ENCODE measurements around the gene UMAD1.

UMAD1 gene

GRCh38 chr7:7720193-7720592 lies 79.6 kb downstream of the UMAD1 start:
- FAIRE-seq (no peak), DNase-seq (ENCODE audit: low spot score) (no peak)

DNA sequence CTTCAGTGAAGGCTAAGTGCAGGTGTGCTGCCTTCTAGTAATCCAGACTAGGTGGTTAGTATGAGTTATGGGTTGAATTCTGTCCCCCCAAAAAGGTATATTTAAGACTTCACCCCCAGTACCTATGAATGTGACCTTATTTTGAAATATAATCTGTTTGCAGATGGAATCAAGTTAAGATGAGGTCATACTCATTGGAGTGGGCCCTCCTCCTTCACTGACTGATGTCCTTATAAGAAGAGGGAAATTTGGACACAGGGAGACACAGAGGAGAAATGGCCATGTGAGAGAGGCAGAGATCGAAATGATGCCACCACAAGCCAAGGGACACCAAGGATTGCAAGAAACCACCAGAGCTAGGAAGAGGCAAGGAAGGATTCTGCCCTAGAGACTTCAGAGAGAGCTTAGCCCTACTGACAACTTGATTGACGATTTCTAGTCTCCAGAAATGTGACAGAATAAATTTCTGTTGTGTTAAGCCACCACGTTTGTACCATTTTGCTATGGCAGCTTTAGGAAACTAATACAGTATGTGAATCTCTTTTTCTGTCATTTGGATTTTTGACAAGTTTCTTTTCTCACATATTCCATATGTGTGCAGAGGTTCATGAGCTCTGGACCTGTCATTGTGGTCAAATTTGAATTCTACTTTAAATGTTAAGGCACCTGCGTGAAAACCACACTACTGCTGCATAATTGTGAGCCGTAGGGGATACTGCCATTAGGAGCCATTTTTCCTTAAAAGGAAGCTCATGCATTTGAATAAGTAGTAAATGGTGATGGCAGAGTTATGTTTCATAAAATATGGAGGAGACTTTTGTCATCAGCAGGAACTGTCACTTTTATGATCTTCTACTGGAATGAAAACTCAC lies 80.4 kb downstream of the UMAD1 start:
- FAIRE-seq = no peak
- no peak for DNase-seq (ENCODE audit: low spot score)

DNA sequence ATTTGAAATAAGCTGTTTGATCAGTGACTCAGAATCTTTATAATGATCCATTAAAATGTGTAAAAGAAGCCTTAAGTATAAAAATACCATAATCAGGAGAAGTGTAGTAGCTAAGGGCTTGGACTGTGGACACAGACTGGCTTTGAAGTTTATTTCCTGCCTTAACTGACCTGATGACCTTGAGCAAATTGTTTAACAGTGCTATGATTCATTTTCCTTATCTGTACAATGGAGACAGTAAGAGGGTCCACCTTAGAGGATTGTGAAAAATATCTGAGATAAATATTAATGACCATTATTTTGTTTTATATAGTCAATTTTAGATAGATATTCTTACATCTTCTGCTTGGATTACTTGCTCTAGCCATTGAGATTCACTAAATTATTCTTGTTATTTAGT lies 91.2 kb downstream of the UMAD1 start:
- FAIRE-seq = no peak
- DNase-seq (ENCODE audit: low spot score) = no peak

DNA sequence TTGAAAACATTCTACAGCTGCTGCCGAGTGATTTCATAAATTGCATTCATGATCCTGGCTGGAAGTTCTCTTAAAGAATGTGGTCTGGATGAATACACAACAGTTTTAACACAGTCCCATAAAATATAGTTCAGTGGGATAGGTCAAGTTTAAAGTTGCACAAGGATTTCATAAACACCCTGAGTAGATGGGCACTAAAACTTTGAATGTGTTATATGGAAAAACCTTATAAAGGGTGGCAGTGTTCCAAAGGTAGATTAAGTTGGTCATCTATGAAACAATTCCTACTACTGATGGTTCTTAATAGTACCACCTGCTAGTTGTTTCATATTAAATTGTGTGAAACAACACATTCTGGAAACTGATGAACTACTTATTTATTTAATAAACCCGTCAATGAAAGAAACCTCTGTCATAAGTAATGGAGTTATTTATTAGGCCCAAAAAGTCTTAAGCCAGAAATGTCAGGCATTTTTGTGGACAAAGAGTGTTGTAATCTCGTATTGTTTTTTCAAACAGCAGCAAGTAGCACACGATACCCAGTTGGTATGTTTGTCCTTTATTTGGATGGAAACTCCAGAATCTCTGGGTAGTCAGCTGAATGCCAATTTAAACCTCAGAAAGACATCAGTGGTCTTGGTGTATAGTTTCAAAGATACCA lies 92.2 kb downstream of the UMAD1 start:
- FAIRE-seq = no peak
- no peak for DNase-seq (ENCODE audit: low spot score)

DNA sequence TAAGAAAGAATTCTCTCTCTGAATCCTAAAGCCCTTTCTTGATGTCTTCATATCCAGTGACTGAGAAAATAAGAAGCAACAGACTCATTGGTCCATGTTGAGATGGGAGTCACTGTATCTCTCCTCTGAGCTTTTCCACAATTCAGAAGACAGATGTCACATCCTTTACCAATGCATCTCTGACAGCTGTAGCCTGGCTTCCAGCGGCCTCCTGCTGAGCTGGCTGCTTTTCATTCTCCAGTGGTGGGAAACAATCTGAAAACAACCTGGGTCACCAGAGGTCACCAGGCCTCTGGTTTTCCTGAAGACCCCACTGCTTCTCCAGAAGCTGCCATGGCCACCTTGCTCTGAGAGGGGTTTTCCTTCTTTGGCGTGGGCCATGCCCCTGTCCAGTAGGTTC lies 96.1 kb downstream of the UMAD1 start:
- FAIRE-seq (no peak), DNase-seq (ENCODE audit: low spot score) (no peak)

- FAIRE-seq = no peak
These were observed 97.1 kb downstream of the UMAD1 start for GRCh38 chr7:7737674-7738073.

GRCh38 chr7:7738177-7738576 lies 97.6 kb downstream of the UMAD1 start:
- FAIRE-seq = no peak
- no peak for DNase-seq (ENCODE audit: low spot score)

More at GRCh38 chr7:7737674-7738073, 97.1 kb downstream of the UMAD1 start:
- DNase-seq (ENCODE audit: low spot score) = no peak

DNA sequence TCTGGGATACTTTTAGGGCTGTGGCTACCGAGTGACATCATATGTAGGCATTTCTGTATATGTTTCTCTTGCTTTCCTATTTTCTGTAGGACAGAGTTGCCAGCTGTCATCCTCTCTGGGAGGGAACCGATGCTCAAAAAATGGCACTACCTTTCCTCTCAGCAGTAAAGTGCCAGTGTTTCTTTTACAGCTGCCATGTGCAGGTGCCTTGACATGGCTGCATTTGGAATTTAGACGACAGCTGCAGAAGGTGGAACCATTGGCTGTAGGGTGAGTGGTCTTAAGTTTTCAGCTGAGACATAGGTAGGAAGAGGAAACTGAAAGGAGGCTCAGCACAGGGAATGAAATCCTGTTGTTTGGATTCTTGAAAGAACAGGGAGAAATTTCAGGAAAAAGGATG lies 98.1 kb downstream of the UMAD1 start:
- DNase-seq (ENCODE audit: low spot score) = no peak
- FAIRE-seq = no peak

GRCh38 chr7:7739204-7740036 lies 98.9 kb downstream of the UMAD1 start:
- DNase-seq (ENCODE audit: low spot score) = no peak
- FAIRE-seq = no peak

GRCh38 chr7:7740037-7740355 lies 99.4 kb downstream of the UMAD1 start:
- DNase-seq (ENCODE audit: low spot score) (no peak), FAIRE-seq (no peak)

DNA sequence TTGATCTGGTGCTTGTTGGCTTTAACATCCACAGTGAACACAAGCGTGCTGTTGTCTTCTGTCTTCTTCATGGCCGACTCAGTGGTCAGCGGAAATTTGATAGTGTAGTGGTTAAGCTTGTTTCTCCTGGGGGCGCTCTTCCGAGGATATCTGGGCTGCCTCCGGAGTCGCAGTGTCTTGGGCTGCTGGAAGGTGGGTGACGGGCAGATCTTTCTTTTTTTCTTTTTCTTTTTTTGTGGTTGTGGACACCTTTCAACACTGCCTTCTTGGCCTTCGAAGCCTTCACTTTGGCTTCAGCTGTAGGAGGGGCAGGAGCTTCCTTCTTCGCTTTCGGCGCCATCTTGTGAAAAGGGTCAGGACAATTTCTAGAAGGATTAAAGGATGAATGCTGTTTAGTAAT lies 101.7 kb downstream of the UMAD1 start:
- no peak for FAIRE-seq
- no peak for DNase-seq (ENCODE audit: low spot score)

GRCh38 chr7:7745258-7745657 lies 104.7 kb downstream of the UMAD1 start:
- DNase-seq (ENCODE audit: low spot score) = no peak
- FAIRE-seq = no peak

- no peak for FAIRE-seq
These were observed 105.4 kb downstream of the UMAD1 start for GRCh38 chr7:7745966-7746365.

GRCh38 chr7:7746458-7746857 lies 105.9 kb downstream of the UMAD1 start:
- no peak for DNase-seq (ENCODE audit: low spot score)
- no peak for FAIRE-seq

More at GRCh38 chr7:7745966-7746365, 105.4 kb downstream of the UMAD1 start:
- DNase-seq (ENCODE audit: low spot score) = no peak

- DNase-seq (ENCODE audit: low spot score) (no peak), FAIRE-seq (no peak)
These were observed 110.2 kb downstream of the UMAD1 start for GRCh38 chr7:7750571-7751242.

DNA sequence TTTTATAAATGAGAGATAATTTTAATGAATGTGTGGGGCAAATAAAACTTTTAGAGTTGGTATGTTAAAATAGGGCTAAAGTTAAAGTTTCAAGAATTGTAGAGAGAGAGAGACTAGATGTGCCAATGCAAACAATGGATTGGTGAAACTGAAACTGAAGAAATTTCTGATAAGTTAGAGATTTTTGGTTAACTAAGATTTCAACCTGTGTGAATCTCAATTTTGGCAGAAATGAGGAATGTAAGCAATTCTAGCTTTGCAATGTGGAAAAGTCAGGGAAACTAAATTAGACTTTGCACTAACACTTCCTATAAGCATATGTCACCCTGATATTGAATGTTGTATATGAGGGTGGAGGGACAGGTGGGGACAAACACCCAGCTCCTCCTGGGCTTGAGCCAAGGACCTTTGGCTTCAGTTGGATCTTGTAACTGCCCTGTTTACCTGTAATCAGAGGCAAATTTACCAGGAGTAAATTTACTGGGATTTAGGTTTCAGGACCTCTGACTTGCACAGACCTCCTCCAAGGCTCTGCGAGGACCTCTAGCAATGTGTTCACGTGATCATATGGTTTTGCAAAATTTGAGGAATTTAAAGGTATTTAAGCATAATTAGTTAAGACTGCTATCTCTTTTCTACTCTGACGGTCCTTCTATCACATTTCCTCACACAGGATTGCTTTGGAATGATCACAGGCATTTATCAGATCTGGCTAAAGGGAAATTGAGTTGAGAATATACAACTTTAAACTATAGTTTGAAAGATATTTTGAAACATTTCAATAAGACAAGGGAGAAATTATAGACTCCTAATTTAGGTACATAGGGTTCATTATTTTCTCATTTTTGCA lies 110.9 kb downstream of the UMAD1 start:
- no peak for FAIRE-seq
- no peak for DNase-seq (ENCODE audit: low spot score)

- FAIRE-seq (no peak), DNase-seq (ENCODE audit: low spot score) (no peak)
These were observed 116.0 kb downstream of the UMAD1 start for GRCh38 chr7:7756577-7756976.

DNA sequence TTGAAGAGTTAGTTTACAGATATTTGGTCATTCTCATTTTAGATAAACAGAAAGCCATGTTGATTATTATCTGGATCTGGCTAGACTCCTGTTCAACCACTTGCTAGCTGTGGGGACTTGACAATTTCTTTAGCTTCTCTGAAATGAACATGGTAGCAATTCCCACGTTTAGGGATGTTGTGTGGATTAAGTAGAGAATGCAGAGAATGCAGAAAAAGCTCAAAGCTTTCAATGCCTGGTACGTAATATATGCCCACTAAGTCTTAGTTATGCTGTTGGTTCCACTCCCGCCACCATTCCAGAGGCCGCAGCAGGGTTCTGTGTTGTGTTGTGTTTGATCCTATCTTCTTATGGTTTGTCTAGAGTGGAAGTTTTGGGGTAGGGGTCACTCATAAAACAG lies 117.0 kb downstream of the UMAD1 start:
- DNase-seq (ENCODE audit: low spot score) = no peak
- no peak for FAIRE-seq

- peak; percentile 47 for DNase-seq (ENCODE audit: low spot score)
- FAIRE-seq = peak; percentile 74
These were observed 120.9 kb downstream of the UMAD1 start for GRCh38 chr7:7761340-7761973.

Measured in RCC 7860 (cell line).